GM19438 (cell line): Measurements from ENCODE around the gene MYO9A.
"Not testable (repeated sequence)": the region's sequence is repeated elsewhere in the genome, so short reads cannot be mapped to it uniquely, and the experiment has no call there.

ENCODE experiments used
- ATAC-seq: cut with Tn5 transposase; IDR thresholded peaks from one replicate; pipeline ENCODE4 v1.9.1; 2021; ENCODE audit warnings: low read depth; ENCODE audit not compliant: unreplicated experiment

Gene MYO9A

GRCh38 chr15:72092691-72093090 is 25.3 kb downstream of the MYO9A start:
- ATAC-seq, result no peak

- ATAC-seq, result no peak
Observed at GRCh38 chr15:72092006-72092405, 25.9 kb downstream of the MYO9A start.

- ATAC-seq, result no peak
Observed at GRCh38 chr15:72086920-72087648, 30.9 kb downstream of the MYO9A start.

- no peak for ATAC-seq
Observed at GRCh38 chr15:72086010-72086697, 31.8 kb downstream of the MYO9A start.

GRCh38 chr15:72082176-72082575 is 35.8 kb downstream of the MYO9A start:
- ATAC-seq, result no peak

- ATAC-seq, result no peak
Observed at GRCh38 chr15:72078887-72079286, 39.1 kb downstream of the MYO9A start.

- no peak for ATAC-seq
Observed at GRCh38 chr15:72077950-72078349, 40.0 kb downstream of the MYO9A start.

GRCh38 chr15:72074335-72075060 is 43.5 kb downstream of the MYO9A start:
- ATAC-seq, result no peak

GRCh38 chr15:72071448-72071825 is 46.5 kb downstream of the MYO9A start:
- not testable (repeated sequence) for ATAC-seq

GRCh38 chr15:72070817-72071447 is 47.0 kb downstream of the MYO9A start:
- no peak for ATAC-seq

GRCh38 chr15:72068856-72069255 is 49.1 kb downstream of the MYO9A start:
- ATAC-seq, result no peak

- ATAC-seq, result no peak
Observed at GRCh38 chr15:72065801-72066200, 52.1 kb downstream of the MYO9A start.

- ATAC-seq, result no peak
Observed at GRCh38 chr15:72063186-72063585, 54.8 kb downstream of the MYO9A start.

- ATAC-seq, result no peak
Observed at GRCh38 chr15:72062319-72062718, 55.6 kb downstream of the MYO9A start.

GRCh38 chr15:72060687-72061250 is 57.2 kb downstream of the MYO9A start:
- ATAC-seq, result no peak

- no peak for ATAC-seq
Observed at GRCh38 chr15:72058585-72058984, 59.4 kb downstream of the MYO9A start.

- no peak for ATAC-seq
Observed at GRCh38 chr15:72057548-72058091, 60.3 kb downstream of the MYO9A start.

- not testable (repeated sequence) for ATAC-seq
Observed at GRCh38 chr15:72056217-72056616, 61.7 kb downstream of the MYO9A start.

- not testable (repeated sequence) for ATAC-seq
Observed at GRCh38 chr15:72053297-72053696, 64.7 kb downstream of the MYO9A start.

- no peak for ATAC-seq
Observed at GRCh38 chr15:72050700-72051099, 67.2 kb downstream of the MYO9A start.
